T-helper 2 cell treated with Interferon-gamma antibody and Interleukin-4, amounts not matched to agents 5 μg/mL and 100 μg/mL, for 36 hours (primary cell): ENCODE data around the gene LTV1.
"Not testable (repeated sequence)": the region's sequence is repeated elsewhere in the genome, so short reads cannot be mapped to it uniquely, and the experiment has no call there.

ENCODE experiments used
- DNase-seq: peaks from one replicate; pipeline ENCODE4 v3.0.0; 2021; ENCODE audit warnings: low spot score
- H3K27ac Mint-ChIP-seq: one replicate; pipeline ENCODE4 v1.8.0; 2021; ENCODE audit warnings: mild to moderate bottlenecking, mixed read lengths
- H3K27me3 Mint-ChIP-seq: one replicate; pipeline ENCODE4 v1.8.0; 2021; ENCODE audit warnings: low read depth, mixed read lengths
- H3K36me3 Mint-ChIP-seq: one replicate; pipeline ENCODE4 v1.8.0; 2021; ENCODE audit warnings: low read depth, mixed read lengths
- H3K4me1 Mint-ChIP-seq: one replicate; pipeline ENCODE4 v1.8.0; 2021; ENCODE audit warnings: low read depth, mixed read lengths
- H3K4me3 Mint-ChIP-seq: one replicate; pipeline ENCODE4 v1.8.0; 2022; ENCODE audit warnings: mild to moderate bottlenecking, moderate library complexity, mixed read lengths
- H3K9me3 Mint-ChIP-seq: one replicate; pipeline ENCODE4 v1.8.0; 2021; ENCODE audit warnings: mixed read lengths

The LTV1 gene

DNA sequence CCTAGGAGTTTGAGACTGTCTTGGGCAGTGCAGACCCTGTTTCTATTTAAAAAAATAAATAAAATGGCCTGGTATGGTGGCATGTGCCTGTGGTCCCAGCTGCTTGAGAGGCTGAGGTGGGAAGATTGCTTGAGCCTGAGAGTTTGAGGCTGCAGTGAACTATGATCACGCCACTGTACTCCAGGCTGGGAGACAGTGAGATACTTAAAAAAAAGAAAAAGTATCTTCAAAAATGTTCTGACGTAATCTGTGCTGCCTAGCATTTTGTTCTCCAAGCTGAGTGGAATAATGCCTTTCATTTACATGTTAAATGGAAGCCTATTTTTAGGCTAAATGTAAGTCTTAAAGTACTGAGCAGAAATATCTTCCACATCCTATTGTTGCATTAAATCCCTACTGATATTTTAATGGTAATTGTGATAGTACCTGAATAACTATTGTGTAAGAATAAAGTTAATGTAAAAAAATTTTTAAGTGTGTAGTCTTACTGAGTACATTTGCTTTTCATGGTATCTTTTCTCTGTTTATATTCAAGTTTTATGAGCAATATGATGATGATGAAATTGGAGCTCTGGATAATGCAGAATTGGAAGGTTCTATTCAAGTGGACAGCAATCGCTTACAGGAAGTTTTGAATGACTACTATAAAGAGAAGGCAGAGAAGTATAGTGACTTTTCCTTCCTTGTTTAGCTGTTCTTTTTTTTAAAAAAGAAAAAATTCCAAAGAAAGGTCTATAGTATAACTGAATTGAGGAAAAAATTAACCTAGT is 16.9 kb downstream of the LTV1 start:
- no peaks in the 10 kb centered on the region for H3K4me1 Mint-ChIP-seq
- no peaks in the 10 kb centered on the region for H3K27me3 Mint-ChIP-seq
- H3K9me3 Mint-ChIP-seq = no peaks in the 10 kb centered on the region
- DNase-seq = no peak
- no peak overlapping the region for H3K27ac Mint-ChIP-seq
- peaks cover 74% of the 10 kb centered on the region for H3K36me3 Mint-ChIP-seq
- no peak overlapping the region for H3K4me3 Mint-ChIP-seq

- no peaks in the 10 kb centered on the region for H3K27me3 Mint-ChIP-seq
- no peaks in the 10 kb centered on the region for H3K4me1 Mint-ChIP-seq
- H3K27ac Mint-ChIP-seq = no peak overlapping the region
- H3K36me3 Mint-ChIP-seq = peaks cover 48% of the 10 kb centered on the region
- no peak overlapping the region for H3K4me3 Mint-ChIP-seq
- H3K9me3 Mint-ChIP-seq = peaks cover 5% of the 10 kb centered on the region
- DNase-seq = no peak
Observed at GRCh38 chr6:143863771-143864170, 20.6 kb downstream of the LTV1 start.

DNA sequence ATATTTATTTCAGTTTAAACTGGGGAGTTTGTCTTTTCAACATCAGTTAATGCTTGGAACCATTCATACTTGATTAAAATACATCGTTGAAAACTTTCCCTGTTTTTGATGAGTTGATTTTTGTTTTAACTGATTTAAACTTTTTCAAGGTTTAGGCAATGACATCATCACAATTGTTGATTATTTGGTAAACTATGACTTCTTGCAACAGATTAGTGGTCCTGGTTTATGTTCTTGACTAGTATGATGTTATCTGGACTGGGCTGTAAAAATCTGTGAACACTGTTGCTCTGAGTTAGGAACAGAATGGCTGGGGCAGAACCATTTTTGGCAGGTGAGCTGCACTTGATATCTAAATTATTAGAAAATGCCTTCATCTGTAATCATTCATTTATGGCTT is 21.1 kb downstream of the LTV1 start, which contains the start of gene ZC2HC1B:
TSS of gene ZC2HC1B (plus strand) at position 241 of the 400 bp plus-strand sequence. CDS start at position 307, 66 bp downstream.
- Mint-ChIP-seq H3K4me1 (no peaks in the 10 kb centered on the region), H3K36me3 (peaks cover 43% of the 10 kb centered on the region), H3K9me3 (peaks cover 5% of the 10 kb centered on the region), H3K27ac (no peak within 1 kb of the TSS), H3K27me3 (no peaks in the 10 kb centered on the region), H3K4me3 (no peak within 1 kb of the TSS)
- no peak for DNase-seq

DNA sequence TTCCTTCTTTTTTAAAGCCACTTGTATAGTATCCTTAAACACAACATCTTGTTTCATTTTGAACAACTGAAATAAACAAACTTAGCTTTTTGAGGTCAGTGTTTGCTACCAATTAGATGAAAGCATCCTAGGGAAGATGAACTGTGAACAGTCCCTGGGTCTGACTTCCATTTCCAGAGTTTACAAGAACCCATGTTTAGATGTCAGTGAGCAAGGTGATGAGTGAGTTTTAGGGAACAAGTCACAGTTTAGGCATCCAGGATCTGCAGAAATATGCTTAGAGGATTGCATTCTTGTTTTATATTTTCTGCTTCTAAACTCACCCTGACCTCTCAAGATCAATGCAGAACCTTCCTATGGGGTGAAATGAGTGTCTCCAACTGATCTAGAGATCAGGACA is 24.1 kb downstream of the LTV1 start:
- no peak overlapping the region for H3K27ac Mint-ChIP-seq
- H3K4me1 Mint-ChIP-seq = no peaks in the 10 kb centered on the region
- no peak for DNase-seq
- H3K4me3 Mint-ChIP-seq = no peak overlapping the region
- peaks cover 9% of the 10 kb centered on the region for H3K9me3 Mint-ChIP-seq
- peaks cover 27% of the 10 kb centered on the region for H3K36me3 Mint-ChIP-seq
- no peaks in the 10 kb centered on the region for H3K27me3 Mint-ChIP-seq

GRCh38 chr6:143868808-143869207 is 25.7 kb downstream of the LTV1 start:
- H3K4me1 Mint-ChIP-seq, H3K4me3 Mint-ChIP-seq, DNase-seq, H3K27me3 Mint-ChIP-seq, H3K27ac Mint-ChIP-seq: not testable (repeated sequence)
- peaks cover 13% of the 10 kb centered on the region for H3K9me3 Mint-ChIP-seq
- peaks cover 17% of the 10 kb centered on the region for H3K36me3 Mint-ChIP-seq

GRCh38 chr6:143871202-143871730 is 28.1 kb downstream of the LTV1 start:
- DNase-seq = not testable (repeated sequence)
- peaks cover 33% of the 10 kb centered on the region for H3K9me3 Mint-ChIP-seq

GRCh38 chr6:143872201-143872600 is 29.1 kb downstream of the LTV1 start:
- no peaks in the 10 kb centered on the region for H3K27me3 Mint-ChIP-seq
- no peak overlapping the region for H3K4me3 Mint-ChIP-seq
- H3K9me3 Mint-ChIP-seq = peaks cover 34% of the 10 kb centered on the region
- H3K27ac Mint-ChIP-seq = no peak overlapping the region
- DNase-seq = no peak
- peaks cover 3% of the 10 kb centered on the region for H3K36me3 Mint-ChIP-seq
- H3K4me1 Mint-ChIP-seq = peaks cover 6% of the 10 kb centered on the region

More at GRCh38 chr6:143871202-143871730, 28.1 kb downstream of the LTV1 start:
- H3K27me3 Mint-ChIP-seq, H3K27ac Mint-ChIP-seq, H3K36me3 Mint-ChIP-seq, H3K4me1 Mint-ChIP-seq, H3K4me3 Mint-ChIP-seq: not testable (repeated sequence)

DNA sequence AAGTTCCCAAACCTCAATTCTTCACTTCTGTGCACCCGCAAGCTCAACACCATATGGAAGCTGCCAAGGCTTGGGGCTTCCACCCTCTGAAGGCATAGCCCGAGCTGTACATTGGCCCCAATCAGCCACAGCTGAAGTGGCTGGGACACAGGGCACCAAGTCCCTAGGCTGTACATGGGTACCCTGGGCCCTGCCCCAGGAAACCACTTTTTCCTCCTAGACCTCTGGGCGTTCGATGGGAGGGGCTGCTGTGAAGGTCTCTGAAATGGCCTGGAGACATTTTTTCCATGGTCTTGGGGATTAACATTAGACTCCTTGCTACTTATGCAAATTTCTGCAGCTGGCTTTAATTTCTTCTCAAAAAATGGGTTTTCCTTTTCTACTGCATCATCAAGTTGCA is 30.5 kb downstream of the LTV1 start:
- H3K4me3 Mint-ChIP-seq, H3K27ac Mint-ChIP-seq, H3K36me3 Mint-ChIP-seq, DNase-seq, H3K27me3 Mint-ChIP-seq: not testable (repeated sequence)
- Mint-ChIP-seq H3K9me3 (peaks cover 33% of the 10 kb centered on the region), H3K4me1 (peaks cover 11% of the 10 kb centered on the region)

DNA sequence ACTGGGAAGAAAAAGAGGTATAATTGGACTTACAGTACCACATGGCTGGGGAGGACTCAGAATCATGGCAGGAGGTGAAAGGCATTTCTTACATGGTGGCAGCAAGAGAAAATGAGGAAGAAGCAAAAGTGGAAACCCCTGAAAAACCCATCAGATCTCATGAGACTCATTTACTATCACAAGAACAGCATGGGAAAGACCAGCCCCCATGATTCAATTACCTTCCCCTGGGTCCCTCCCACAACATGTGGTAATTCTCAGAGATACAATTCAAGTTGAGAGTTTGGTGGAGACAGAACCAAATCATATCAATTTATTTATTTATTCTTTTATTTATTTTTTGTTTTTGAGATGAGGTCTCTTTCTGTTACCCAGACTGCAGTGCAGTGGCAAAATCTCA is 31.4 kb downstream of the LTV1 start:
- DNase-seq, H3K27ac Mint-ChIP-seq, H3K4me3 Mint-ChIP-seq, H3K27me3 Mint-ChIP-seq, H3K36me3 Mint-ChIP-seq: not testable (repeated sequence)
- peaks cover 11% of the 10 kb centered on the region for H3K4me1 Mint-ChIP-seq
- peaks cover 31% of the 10 kb centered on the region for H3K9me3 Mint-ChIP-seq

GRCh38 chr6:143877584-143878271 is 34.6 kb downstream of the LTV1 start:
- Mint-ChIP-seq H3K4me1 (peaks cover 8% of the 10 kb centered on the region), H3K27me3 (no peaks in the 10 kb centered on the region), H3K4me3 (no peak overlapping the region), H3K9me3 (peaks cover 25% of the 10 kb centered on the region), H3K36me3 (peaks cover 3% of the 10 kb centered on the region), H3K27ac (no peak overlapping the region)
- no peak for DNase-seq

GRCh38 chr6:143878272-143878760 is 35.2 kb downstream of the LTV1 start:
- Mint-ChIP-seq H3K9me3 (peaks cover 23% of the 10 kb centered on the region), H3K27ac (no peak overlapping the region), H3K4me3 (no peak overlapping the region), H3K27me3 (no peaks in the 10 kb centered on the region), H3K36me3 (peaks cover 3% of the 10 kb centered on the region), H3K4me1 (peaks cover 5% of the 10 kb centered on the region)
- no peak for DNase-seq

GRCh38 chr6:143880412-143880811 is 37.3 kb downstream of the LTV1 start:
- Mint-ChIP-seq H3K4me3 (no peak overlapping the region), H3K9me3 (peaks cover 12% of the 10 kb centered on the region), H3K4me1 (peaks cover 5% of the 10 kb centered on the region), H3K27me3 (peaks cover 3% of the 10 kb centered on the region), H3K36me3 (peaks cover 3% of the 10 kb centered on the region), H3K27ac (no peak overlapping the region)
- DNase-seq = no peak

GRCh38 chr6:143882401-143882930 is 39.3 kb downstream of the LTV1 start:
- peaks cover 5% of the 10 kb centered on the region for H3K4me1 Mint-ChIP-seq

More at GRCh38 chr6:143882401-143882930, 39.3 kb downstream of the LTV1 start:
- Mint-ChIP-seq H3K9me3 (peaks cover 3% of the 10 kb centered on the region), H3K27me3 (peaks cover 3% of the 10 kb centered on the region), H3K36me3 (no peaks in the 10 kb centered on the region), H3K4me3 (no peak overlapping the region), H3K27ac (no peak overlapping the region)
- no peak for DNase-seq
